ENCODE results near the gene EFR3B.

The EFR3B gene

GRCh38 chr2:25168256-25169072 is 126.6 kb downstream of the EFR3B start, which contains the start of gene POMC:
Gene POMC (minus strand): TSS chr2:25168580. CDS start chr2:25164772, 3,808 bp downstream.
- TF ChIP-seq POU2F2 (IDR thresholded peaks at IDR 0.05; ENCODE audit: low read depth, low read length) (no peak), TAF1 (IDR thresholded peaks at IDR 0.05; ENCODE audit: low read depth, low read length) (no peak), POLR2AphosphoS5 (IDR thresholded peaks at IDR 0.05; ENCODE audit: low read depth, low read length) (no peak)
- DNase-seq (ENCODE audit: insufficient read length, low spot score): peak; percentile 49
- FAIRE-seq: peak; percentile 33

- FAIRE-seq (no peak), DNase-seq (ENCODE audit: insufficient read length, low spot score) (no peak)
- TF ChIP-seq TAF1 (IDR thresholded peaks at IDR 0.05; ENCODE audit: low read depth, low read length): no peak
- TF ChIP-seq SPI1 (IDR thresholded peaks at IDR 0.05; ENCODE audit: low read depth, low read length): no peak
- no peak for TF ChIP-seq POLR2A (IDR thresholded peaks at IDR 0.05; ENCODE audit: low read depth, low read length)
These were observed 127.2 kb downstream of the EFR3B start for GRCh38 chr2:25169073-25169470.

- FAIRE-seq (no peak), DNase-seq (ENCODE audit: insufficient read length, low spot score) (no peak)
- TF ChIP-seq PAX5 (IDR thresholded peaks at IDR 0.05; ENCODE audit: insufficient read depth, low read length, severe bottlenecking) (no peak), TAF1 (IDR thresholded peaks at IDR 0.05; ENCODE audit: low read depth, low read length) (no peak), SPI1 (IDR thresholded peaks at IDR 0.05; ENCODE audit: low read depth, low read length) (no peak), POLR2A (IDR thresholded peaks at IDR 0.05; ENCODE audit: low read depth, low read length) (no peak), POLR2AphosphoS5 (IDR thresholded peaks at IDR 0.05; ENCODE audit: low read depth, low read length) (no peak), POU2F2 (IDR thresholded peaks at IDR 0.05; ENCODE audit: low read depth, low read length) (no peak)
These were observed 129.0 kb downstream of the EFR3B start for GRCh38 chr2:25170888-25171287.

GRCh38 chr2:25173719-25174118 is 131.8 kb downstream of the EFR3B start:
- FAIRE-seq: no peak
- DNase-seq (ENCODE audit: insufficient read length, low spot score): no peak
- TF ChIP-seq POLR2A (IDR thresholded peaks at IDR 0.05; ENCODE audit: low read depth, low read length) (no peak), SPI1 (IDR thresholded peaks at IDR 0.05; ENCODE audit: low read depth, low read length) (no peak), POU2F2 (IDR thresholded peaks at IDR 0.05; ENCODE audit: low read depth, low read length) (no peak), PAX5 (IDR thresholded peaks at IDR 0.05; ENCODE audit: insufficient read depth, low read length, severe bottlenecking) (no peak), POLR2AphosphoS5 (IDR thresholded peaks at IDR 0.05; ENCODE audit: low read depth, low read length) (no peak), TAF1 (IDR thresholded peaks at IDR 0.05; ENCODE audit: low read depth, low read length) (no peak)

- no peak for TF ChIP-seq SPI1 (IDR thresholded peaks at IDR 0.05; ENCODE audit: low read depth, low read length)
- TF ChIP-seq POU2F2 (IDR thresholded peaks at IDR 0.05; ENCODE audit: low read depth, low read length): no peak
- TF ChIP-seq PAX5 (IDR thresholded peaks at IDR 0.05; ENCODE audit: insufficient read depth, low read length, severe bottlenecking): no peak
- no peak for TF ChIP-seq POLR2AphosphoS5 (IDR thresholded peaks at IDR 0.05; ENCODE audit: low read depth, low read length)
- TF ChIP-seq TAF1 (IDR thresholded peaks at IDR 0.05; ENCODE audit: low read depth, low read length): no peak
- no peak for TF ChIP-seq POLR2A (IDR thresholded peaks at IDR 0.05; ENCODE audit: low read depth, low read length)
- no peak for FAIRE-seq
- DNase-seq (ENCODE audit: insufficient read length, low spot score): no peak
These were observed 132.5 kb downstream of the EFR3B start for GRCh38 chr2:25174192-25174861.

- FAIRE-seq: no peak
These were observed 134.3 kb downstream of the EFR3B start for GRCh38 chr2:25176138-25176537.

DNA sequence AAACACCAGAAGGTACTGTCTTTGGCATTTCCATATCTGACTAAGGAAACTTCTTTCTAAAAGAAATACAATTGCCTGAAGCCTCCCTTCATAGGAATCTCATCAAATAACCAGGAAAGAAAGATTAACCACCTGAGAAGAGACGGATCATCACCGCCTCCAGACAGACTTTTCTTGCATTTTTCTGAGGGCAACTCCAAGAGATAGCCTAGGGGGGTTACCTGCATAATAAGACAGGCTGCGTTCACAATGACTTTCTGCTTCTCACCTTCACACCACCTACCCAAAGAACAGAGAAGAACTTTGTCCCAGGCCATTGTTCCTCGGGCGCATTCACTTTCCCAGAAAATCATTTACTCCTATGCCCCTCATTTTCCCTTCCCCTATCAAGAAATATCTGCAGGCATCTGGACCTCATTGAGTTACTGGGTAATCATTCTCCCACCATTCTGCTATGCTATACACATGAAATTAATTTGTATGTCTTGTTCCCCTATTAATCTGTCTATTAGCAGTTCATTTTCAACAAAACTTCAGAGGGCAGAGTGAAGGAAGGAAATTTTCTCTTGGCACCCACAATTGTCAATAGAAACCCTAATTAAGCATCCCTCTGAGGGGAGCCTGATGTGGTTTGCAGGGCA is 134.8 kb downstream of the EFR3B start:
- no peak for TF ChIP-seq POU2F2 (IDR thresholded peaks at IDR 0.05; ENCODE audit: low read depth, low read length)
- no peak for TF ChIP-seq POLR2A (IDR thresholded peaks at IDR 0.05; ENCODE audit: low read depth, low read length)
- no peak for TF ChIP-seq TAF1 (IDR thresholded peaks at IDR 0.05; ENCODE audit: low read depth, low read length)
- no peak for TF ChIP-seq PAX5 (IDR thresholded peaks at IDR 0.05; ENCODE audit: insufficient read depth, low read length, severe bottlenecking)
- TF ChIP-seq SPI1 (IDR thresholded peaks at IDR 0.05; ENCODE audit: low read depth, low read length): no peak
- TF ChIP-seq POLR2AphosphoS5 (IDR thresholded peaks at IDR 0.05; ENCODE audit: low read depth, low read length): no peak
- FAIRE-seq (no peak), DNase-seq (ENCODE audit: insufficient read length, low spot score) (no peak)

More at GRCh38 chr2:25176138-25176537, 134.3 kb downstream of the EFR3B start:
- no peak for DNase-seq (ENCODE audit: insufficient read length, low spot score)
- TF ChIP-seq POLR2A (IDR thresholded peaks at IDR 0.05; ENCODE audit: low read depth, low read length): no peak
- no peak for TF ChIP-seq POLR2AphosphoS5 (IDR thresholded peaks at IDR 0.05; ENCODE audit: low read depth, low read length)
- TF ChIP-seq TAF1 (IDR thresholded peaks at IDR 0.05; ENCODE audit: low read depth, low read length): no peak
- no peak for TF ChIP-seq PAX5 (IDR thresholded peaks at IDR 0.05; ENCODE audit: insufficient read depth, low read length, severe bottlenecking)
- no peak for TF ChIP-seq POU2F2 (IDR thresholded peaks at IDR 0.05; ENCODE audit: low read depth, low read length)
- TF ChIP-seq SPI1 (IDR thresholded peaks at IDR 0.05; ENCODE audit: low read depth, low read length): peak; percentile 42; the same call in 1 of the 2 replicates

GRCh38 chr2:25177211-25177611 is 135.3 kb downstream of the EFR3B start:
- no peak for TF ChIP-seq POU2F2 (IDR thresholded peaks at IDR 0.05; ENCODE audit: low read depth, low read length)
- TF ChIP-seq POLR2A (IDR thresholded peaks at IDR 0.05; ENCODE audit: low read depth, low read length): no peak
- TF ChIP-seq SPI1 (IDR thresholded peaks at IDR 0.05; ENCODE audit: low read depth, low read length): no peak
- DNase-seq (ENCODE audit: insufficient read length, low spot score) (no peak), FAIRE-seq (no peak)

- TF ChIP-seq TAF1 (IDR thresholded peaks at IDR 0.05; ENCODE audit: low read depth, low read length) (no peak), SPI1 (IDR thresholded peaks at IDR 0.05; ENCODE audit: low read depth, low read length) (no peak), POLR2AphosphoS5 (IDR thresholded peaks at IDR 0.05; ENCODE audit: low read depth, low read length) (no peak), POU2F2 (IDR thresholded peaks at IDR 0.05; ENCODE audit: low read depth, low read length) (no peak), POLR2A (IDR thresholded peaks at IDR 0.05; ENCODE audit: low read depth, low read length) (no peak), PAX5 (IDR thresholded peaks at IDR 0.05; ENCODE audit: insufficient read depth, low read length, severe bottlenecking) (no peak)
- FAIRE-seq: no peak
- no peak for DNase-seq (ENCODE audit: insufficient read length, low spot score)
These were observed 137.1 kb downstream of the EFR3B start for GRCh38 chr2:25178976-25179375.

Measured in GM12891 (cell line).